ENCODE results near the gene RAD1. TPM values are rescaled to one million over a fixed set of nuclear protein-coding genes. Genes with fewer than 3 reads are reported as not detected.

The RAD1 gene
- total and polyA plus RNA-seq, 2 of the 8 experiments (the other 6 are each of a cell fraction or from before 2014, with no cell fraction given), result 15.1 to 37.3 TPM

DNA sequence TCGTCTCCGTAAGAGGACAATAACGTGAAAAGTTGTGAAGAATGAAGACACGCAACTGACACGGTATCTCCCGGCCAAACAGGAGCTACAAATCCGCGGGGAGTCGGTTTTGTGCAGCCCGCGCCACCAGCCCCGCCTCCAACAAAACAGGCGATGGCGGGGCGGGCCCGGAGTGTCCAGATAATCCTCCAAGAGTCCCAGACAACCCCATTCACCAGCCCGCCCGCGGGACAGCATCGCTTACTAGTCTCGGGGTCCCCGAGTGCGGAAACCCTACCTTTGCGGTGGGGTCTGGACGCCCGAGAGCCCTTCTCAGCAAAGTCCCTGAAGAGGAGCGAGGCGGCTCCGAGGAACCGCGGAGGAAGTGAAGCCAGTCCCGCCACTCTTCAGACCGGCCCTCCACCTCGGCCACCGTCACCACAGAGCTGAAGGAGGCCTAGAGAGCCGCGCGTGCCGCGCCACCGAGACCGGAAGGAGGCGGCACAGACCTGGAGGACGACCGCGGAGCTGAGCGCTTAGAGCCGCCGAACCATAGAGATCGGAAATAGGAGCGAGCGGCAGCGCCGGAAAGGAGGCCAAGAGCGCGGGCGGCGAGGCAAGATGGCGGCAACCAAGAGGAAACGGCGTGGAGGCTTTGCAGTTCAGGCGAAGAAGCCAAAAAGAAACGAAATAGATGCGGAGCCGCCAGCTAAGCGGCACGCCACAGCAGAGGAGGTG, at the start of gene RAD1, which contains the start of gene BRIX1 (continued):
- TF ChIP-seq, protein P1, sequence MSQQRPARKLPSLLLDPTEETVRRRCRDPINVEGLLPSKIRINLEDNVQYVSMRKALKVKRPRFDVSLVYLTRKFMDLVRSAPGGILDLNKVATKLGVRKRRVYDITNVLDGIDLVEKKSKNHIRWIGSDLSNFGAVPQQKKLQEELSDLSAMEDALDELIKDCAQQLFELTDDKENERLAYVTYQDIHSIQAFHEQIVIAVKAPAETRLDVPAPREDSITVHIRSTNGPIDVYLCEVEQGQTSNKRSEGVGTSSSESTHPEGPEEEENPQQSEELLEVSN (IDR thresholded peaks at IDR 0.05), result peak; percentile 9; the same call in 1 of the 2 replicates
- TF ChIP-seq SRF (IDR thresholded peaks at IDR 0.05; ENCODE audit: low read depth, low read length), result no peak
- no peak for TF ChIP-seq CBX5 (IDR thresholded peaks at IDR 0.05; ENCODE audit: low read depth, low read length)
- peak; percentile 90 for TF ChIP-seq POLR2AphosphoS5 (IDR thresholded peaks at IDR 0.05; ENCODE audit: low read depth, low read length)
- TF ChIP-seq CEBPB (IDR thresholded peaks at IDR 0.05; ENCODE audit: low read depth, low read length), result no peak
- TF ChIP-seq SUZ12 (IDR thresholded peaks at IDR 0.05; ENCODE audit: low read length), result no peak
- no peak for TF ChIP-seq ZNF274 (IDR thresholded peaks at IDR 0.05; ENCODE audit: borderline replicate concordance, extremely low read depth, low read length)
- TF ChIP-seq, protein P2, sequence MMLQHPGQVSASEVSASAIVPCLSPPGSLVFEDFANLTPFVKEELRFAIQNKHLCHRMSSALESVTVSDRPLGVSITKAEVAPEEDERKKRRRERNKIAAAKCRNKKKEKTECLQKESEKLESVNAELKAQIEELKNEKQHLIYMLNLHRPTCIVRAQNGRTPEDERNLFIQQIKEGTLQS (IDR thresholded peaks at IDR 0.05; ENCODE audit: insufficient read depth, low read depth, low read length), result no peak
- TF ChIP-seq POLR2A (IDR thresholded peaks at IDR 0.05; ENCODE audit: control extremely low read depth in 1 of 2, low read depth in 2 of 2, low read length in 2 of 2), result peak; percentile 89 to 90
- no peak for TF ChIP-seq NRF1 (IDR thresholded peaks at IDR 0.05; ENCODE audit: low read depth, low read length)
- no peak for TF ChIP-seq FOSL1 (IDR thresholded peaks at IDR 0.05; ENCODE audit: insufficient read depth, low read depth, low read length)

Measured in H1 (cell line).